ENCODE results near the gene HMG20B.

Gene HMG20B

DNA sequence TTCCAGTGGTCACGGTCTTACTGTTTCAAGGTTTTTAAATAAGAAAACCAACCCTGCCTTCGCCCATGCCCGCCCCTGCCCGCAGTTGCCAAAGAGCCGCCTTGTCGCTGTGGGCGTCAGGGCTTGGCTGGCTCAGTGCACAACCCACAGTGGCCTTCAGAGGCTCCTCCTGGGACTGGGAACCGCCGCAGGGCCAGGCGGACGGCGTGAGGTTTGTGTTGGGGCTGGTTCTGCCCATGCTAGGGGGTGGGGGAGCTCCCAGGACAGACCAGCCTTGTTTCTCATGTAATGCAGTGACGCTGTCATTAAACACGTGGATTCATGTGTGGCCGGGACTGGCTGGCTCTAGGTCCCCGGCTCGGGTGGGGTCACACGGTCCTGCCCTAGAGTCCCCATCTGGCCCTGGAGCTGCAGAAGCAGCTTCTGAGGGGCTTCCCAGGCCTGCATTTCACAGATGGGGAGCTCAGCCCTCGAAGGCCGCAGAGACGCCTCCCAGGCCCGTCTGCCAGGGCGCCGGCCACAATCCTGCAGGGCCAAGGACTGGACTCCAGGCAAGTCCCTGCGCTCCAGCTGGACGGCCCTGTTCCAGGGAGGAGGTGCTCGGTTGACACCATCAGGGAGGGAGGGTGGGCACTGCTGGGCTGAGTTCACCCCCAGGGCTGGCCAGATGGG lies 36.2 kb upstream of the HMG20B start:
- Histone ChIP-seq H3K9me3 (no peaks in the 10 kb centered on the region), H4K20me1 (peaks cover 76% of the 10 kb centered on the region), H3K4me1 (peaks cover 54% of the 10 kb centered on the region), H3K4me2 (peak overlapping the region; percentile 86), H3K36me3 (peaks cover 59% of the 10 kb centered on the region), H3K27ac (0 out of 2 replicates have a peak overlapping the region, but pooled peaks have one; percentile 30), H3K27me3 (no peaks in the 10 kb centered on the region), H3K4me3 (no peak overlapping the region), H3K9ac (peak overlapping the region; percentile 48; the same call in 1 of the 2 replicates)
- no peak for TF ChIP-seq Cebpa-rat (IDR thresholded peaks at IDR 0.05)

DNA sequence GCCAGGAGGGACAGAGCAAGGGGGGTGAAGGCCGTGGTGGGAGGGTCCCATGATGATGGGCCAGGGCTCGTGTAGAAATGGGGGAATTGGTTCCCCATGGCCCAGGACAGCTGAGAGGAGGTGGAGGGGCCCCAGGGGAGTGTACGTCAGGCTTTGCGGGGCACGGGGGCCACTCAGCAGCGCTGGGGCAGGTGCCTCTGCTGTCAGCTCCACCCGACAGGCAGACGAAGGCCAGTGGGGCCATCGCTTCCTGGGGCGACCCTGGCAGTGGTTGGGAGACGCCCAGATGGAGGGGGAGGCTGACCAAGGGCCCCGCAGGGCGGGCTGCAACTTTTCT lies 35.7 kb upstream of the HMG20B start:
- H4K20me1 ChIP-seq = peaks cover 76% of the 10 kb centered on the region
- no peak overlapping the region for H3K4me3 ChIP-seq
- H3K9me3 ChIP-seq = no peaks in the 10 kb centered on the region
- H3K36me3 ChIP-seq = peaks cover 54% of the 10 kb centered on the region
- TF ChIP-seq Cebpa-rat (IDR thresholded peaks at IDR 0.05) = no peak
- peak overlapping the region; percentile 86 for H3K4me2 ChIP-seq
- H3K4me1 ChIP-seq = peaks cover 54% of the 10 kb centered on the region
- no peaks in the 10 kb centered on the region for H3K27me3 ChIP-seq
- 0 out of 2 replicates have a peak overlapping the region, but pooled peaks have one; percentile 11 for H3K27ac ChIP-seq
- H3K9ac ChIP-seq = no peak overlapping the region; the same call in 1 of the 2 replicates

DNA sequence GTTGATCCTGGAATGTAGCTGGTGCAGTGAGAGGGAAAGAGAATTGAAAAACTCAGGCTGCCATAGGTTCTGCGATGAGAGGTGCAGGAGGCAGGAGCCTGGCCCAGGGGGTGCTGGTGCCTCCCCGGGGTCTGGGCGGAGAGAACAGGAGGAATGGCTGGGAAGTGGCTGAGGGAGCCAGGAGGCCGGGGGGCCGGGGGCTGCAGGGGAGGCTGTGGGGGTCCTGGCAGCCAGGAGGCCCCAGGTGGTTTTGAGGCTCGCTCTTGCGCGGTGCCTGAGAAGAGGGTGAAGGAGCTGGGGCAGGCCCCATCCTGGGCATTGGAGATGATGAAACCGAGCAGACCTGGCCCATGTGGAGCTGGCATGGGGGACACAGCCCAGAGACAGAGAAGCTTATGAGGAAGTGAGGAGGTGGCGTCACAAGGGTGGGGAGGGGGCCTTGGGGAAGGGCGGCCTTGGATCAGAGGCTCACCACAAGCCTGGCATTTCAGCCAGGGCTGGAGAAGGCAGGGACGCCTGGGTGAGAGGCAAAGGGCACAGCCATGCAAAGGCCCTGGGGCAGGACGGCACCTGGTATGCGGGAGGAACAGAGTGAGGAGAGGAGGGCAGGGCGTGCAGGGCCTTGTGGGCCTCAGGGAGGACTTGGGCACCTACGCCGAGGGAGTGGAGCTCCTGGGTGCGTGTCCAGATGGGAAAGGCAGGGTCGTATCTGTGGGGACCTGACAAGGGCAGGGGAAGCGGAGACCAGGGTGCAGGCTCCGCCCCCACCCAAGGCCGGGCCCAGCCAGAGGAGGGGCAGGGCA lies 35.1 kb upstream of the HMG20B start:
- no peak for TF ChIP-seq Cebpa-rat (IDR thresholded peaks at IDR 0.05)
- no peak overlapping the region; the same call in 1 of the 2 replicates for H3K9ac ChIP-seq
- peaks cover 54% of the 10 kb centered on the region for H3K4me1 ChIP-seq
- H3K27me3 ChIP-seq = no peaks in the 10 kb centered on the region
- H3K4me3 ChIP-seq = no peak overlapping the region
- peaks cover 54% of the 10 kb centered on the region for H3K36me3 ChIP-seq
- 0 out of 2 replicates have a peak overlapping the region, but pooled peaks have one; percentile 11 for H3K27ac ChIP-seq
- H3K4me2 ChIP-seq = peak overlapping the region; percentile 86
- peaks cover 76% of the 10 kb centered on the region for H4K20me1 ChIP-seq
- no peaks in the 10 kb centered on the region for H3K9me3 ChIP-seq

DNA sequence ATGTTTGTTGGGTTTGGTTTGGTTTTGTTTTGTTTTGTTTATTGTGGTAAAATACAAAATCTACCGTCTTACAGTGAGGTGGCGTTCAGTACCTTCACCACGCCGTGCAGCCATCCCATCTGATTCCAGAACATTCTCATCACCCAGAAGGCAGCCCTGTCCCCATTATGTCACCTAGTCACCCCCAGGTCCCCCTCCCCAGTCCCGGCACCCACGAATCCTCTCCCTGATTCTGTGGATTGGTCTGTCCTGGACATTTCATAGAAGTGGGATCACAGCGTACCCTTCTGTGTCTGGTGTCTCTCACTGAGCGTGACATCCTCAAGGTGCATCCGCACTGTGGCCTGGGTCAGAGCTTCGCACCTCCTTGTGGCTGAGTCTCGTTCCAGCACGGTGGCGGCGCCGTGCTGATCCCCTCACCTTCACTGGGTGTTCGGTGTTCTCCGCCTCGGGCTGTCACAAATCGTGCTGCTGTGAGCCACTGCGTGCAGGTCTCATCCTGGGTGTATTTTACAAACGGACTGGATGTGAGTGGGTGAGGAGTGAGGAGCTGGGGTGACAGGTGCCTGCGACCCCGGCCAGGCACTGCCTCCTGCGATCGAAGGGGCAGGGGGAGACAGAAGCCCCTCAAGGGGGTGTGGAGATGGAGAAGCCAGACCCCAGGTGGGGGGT lies 34.4 kb upstream of the HMG20B start:
- Histone ChIP-seq H3K4me3 (no peak overlapping the region), H3K4me1 (peaks cover 47% of the 10 kb centered on the region), H3K9ac (no peak overlapping the region), H3K4me2 (no peak overlapping the region), H3K27me3 (no peaks in the 10 kb centered on the region), H3K36me3 (peaks cover 52% of the 10 kb centered on the region), H3K27ac (no peak overlapping the region), H3K9me3 (no peaks in the 10 kb centered on the region), H4K20me1 (peaks cover 73% of the 10 kb centered on the region)
- no peak for TF ChIP-seq Cebpa-rat (IDR thresholded peaks at IDR 0.05)

DNA sequence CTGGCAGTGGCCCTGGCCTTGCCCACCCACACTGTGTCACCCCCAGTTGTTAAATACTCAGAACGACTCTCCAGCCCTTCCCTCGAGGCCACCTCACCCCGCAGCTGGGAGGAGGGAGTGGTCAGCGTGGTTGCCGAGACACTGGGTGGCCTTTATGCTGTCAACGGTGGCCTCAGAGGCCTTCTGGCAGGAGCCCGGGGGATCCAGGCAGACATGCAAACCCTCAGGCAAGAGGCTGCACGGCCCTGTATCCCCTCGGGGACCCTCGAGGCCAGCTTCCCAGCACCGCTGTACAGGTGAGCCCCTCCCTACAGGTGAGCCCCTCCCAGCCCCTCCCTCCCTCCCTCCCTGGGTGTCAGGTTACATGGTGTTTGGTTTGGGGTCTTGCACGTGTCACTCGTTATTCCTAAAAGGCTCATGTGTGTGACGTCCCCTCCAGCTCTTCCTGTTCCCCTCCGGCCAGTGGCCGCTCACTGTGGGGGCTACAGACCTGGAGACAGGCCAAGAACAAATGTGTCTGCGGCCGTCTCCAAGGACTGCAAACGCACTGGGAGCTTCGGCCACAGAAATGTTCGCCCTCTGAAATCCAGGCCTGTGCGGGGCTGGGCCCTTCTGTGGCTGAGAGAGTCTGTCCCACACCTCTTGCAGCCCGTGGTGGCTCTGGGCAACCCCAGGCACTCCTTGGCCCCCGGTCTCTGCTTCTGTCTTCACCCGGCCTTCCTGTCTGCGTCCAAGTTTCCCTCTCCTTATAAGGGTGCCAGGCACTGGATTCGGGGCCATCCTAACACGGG lies 33.6 kb upstream of the HMG20B start, which contains the start of gene TEKTIP1:
TEKTIP1 (plus strand) TSS at position 210 of the 791 bp plus-strand sequence; CDS start at position 214, 4 bp downstream.
- Histone ChIP-seq H4K20me1 (peaks cover 73% of the 10 kb centered on the region), H3K9me3 (no peaks in the 10 kb centered on the region), H3K4me1 (peaks cover 39% of the 10 kb centered on the region), H3K9ac (no peak within 1 kb of the TSS), H3K4me3 (no peak within 1 kb of the TSS), H3K27me3 (no peaks in the 10 kb centered on the region), H3K4me2 (no peak within 1 kb of the TSS), H3K36me3 (peaks cover 52% of the 10 kb centered on the region), H3K27ac (0 out of 2 replicates have a peak within 1 kb of the TSS, but pooled peaks have one; percentile 11)
- no peak for TF ChIP-seq Cebpa-rat (IDR thresholded peaks at IDR 0.05)

DNA sequence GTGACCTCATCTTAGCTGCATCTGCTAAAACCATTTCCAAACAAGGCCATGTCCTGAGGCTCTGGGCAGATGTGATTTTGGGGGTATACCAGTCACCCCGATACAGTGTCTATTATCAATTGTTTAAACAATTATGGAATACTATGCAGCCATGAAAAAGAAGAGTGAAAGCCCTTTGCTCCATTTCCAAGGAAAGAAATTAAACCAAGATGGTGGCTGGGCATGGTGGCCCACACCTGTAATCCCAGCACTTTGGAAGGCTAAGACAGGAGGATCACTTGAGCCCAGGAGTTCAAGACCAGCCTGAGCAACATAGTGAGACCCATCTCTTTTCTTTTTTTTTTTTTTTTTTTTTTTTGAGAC lies 33.0 kb upstream of the HMG20B start:
- TF ChIP-seq Cebpa-rat (IDR thresholded peaks at IDR 0.05) = no peak
- no peak overlapping the region for H3K9ac ChIP-seq
- H3K4me1 ChIP-seq = peaks cover 33% of the 10 kb centered on the region
- no peaks in the 10 kb centered on the region for H3K27me3 ChIP-seq
- peaks cover 56% of the 10 kb centered on the region for H3K36me3 ChIP-seq
- H3K4me3 ChIP-seq = no peak overlapping the region
- no peak overlapping the region for H3K4me2 ChIP-seq
- no peaks in the 10 kb centered on the region for H3K9me3 ChIP-seq
- peaks cover 73% of the 10 kb centered on the region for H4K20me1 ChIP-seq
- no peak overlapping the region for H3K27ac ChIP-seq

DNA sequence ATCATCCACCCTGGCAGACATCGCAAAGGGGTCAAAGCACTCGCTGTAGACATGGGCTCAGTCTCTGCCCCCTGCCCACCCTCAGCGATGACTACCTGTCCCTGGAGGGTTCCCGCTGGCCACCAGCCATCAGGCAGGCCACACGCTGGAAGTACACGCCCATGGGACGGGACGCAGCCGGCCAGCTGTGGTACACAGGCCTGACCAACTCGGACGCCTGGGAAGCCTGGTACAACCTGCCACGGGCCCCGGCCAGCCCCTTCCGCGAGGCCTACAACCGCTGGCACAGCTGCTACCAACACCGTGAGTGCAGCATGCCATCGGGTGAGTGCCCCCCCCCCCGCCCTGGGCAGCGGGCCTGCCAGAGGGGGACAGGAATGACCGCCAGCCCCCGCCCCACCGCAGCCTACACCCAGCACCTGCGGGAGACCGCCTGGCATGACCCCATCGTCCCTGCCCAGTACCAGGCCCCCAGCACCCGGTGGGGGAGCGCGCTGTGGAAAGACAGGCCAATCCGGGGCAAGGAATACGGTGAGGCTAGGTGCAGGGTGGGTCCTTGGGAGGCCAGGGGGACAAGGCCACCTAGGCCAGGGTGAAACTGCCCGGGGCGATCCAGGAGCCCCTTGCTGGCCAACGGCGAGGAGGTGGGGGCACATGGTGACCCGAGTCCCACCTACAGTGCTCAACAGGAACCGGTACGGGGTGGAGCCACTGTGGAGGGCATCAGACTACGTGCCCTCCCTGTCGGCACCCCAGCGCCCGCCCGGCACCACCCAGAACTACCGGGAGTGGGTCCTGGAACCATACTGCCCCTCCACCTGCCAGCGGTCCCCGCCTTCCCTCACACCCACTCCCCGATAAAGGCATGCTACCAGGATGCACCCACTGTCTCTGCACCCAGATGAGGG lies 29.3 kb upstream of the HMG20B start:
- Histone ChIP-seq H3K36me3 (peaks cover 71% of the 10 kb centered on the region), H3K4me3 (no peak overlapping the region), H3K9me3 (no peaks in the 10 kb centered on the region), H3K9ac (no peak overlapping the region), H3K4me1 (no peaks in the 10 kb centered on the region), H4K20me1 (peaks cover 70% of the 10 kb centered on the region), H3K27me3 (no peaks in the 10 kb centered on the region), H3K4me2 (no peak overlapping the region), H3K27ac (no peak overlapping the region)
- TF ChIP-seq Cebpa-rat (IDR thresholded peaks at IDR 0.05) = no peak

DNA sequence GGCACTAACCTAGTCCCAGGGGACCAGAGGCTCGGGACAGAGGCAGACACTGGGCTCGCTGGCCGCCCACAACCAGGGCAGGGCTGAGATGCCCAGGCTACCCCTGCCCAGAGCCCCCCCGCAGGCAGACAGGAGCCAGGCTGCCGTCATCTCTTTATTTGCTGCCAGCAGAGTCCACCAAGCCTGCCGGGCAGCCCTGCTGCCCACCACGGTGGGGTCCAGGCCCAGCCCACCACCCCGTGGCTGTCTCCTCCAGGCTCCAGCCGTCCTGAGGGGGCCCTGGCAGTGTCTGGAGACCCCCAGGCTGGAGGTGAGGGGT lies 28.7 kb upstream of the HMG20B start:
- H3K4me3 ChIP-seq = no peak overlapping the region
- H3K4me1 ChIP-seq = no peaks in the 10 kb centered on the region
- H3K27ac ChIP-seq = no peak overlapping the region
- peaks cover 71% of the 10 kb centered on the region for H3K36me3 ChIP-seq
- H4K20me1 ChIP-seq = peaks cover 70% of the 10 kb centered on the region
- H3K9me3 ChIP-seq = no peaks in the 10 kb centered on the region
- no peak for TF ChIP-seq Cebpa-rat (IDR thresholded peaks at IDR 0.05)
- H3K4me2 ChIP-seq = no peak overlapping the region
- no peaks in the 10 kb centered on the region for H3K27me3 ChIP-seq
- no peak overlapping the region for H3K9ac ChIP-seq

Measured in BLaER1 (cell line).